Breast epithelium (tissue), 4 donors: ENCODE measurements around the gene SYCE3. TPM values are rescaled to one million over a fixed set of nuclear protein-coding genes. Genes with fewer than 3 reads are reported as not detected.

ENCODE experiments used
- DNase-seq, 2 donors: peaks; one replicate each; pipeline ENCODE4 v3.0.0-alpha.2; 2019; ENCODE audit warnings: low spot score in 2 of 2
- H3K27ac ChIP-seq, 2 donors: fragments of 200-600 bp; sonication (generic) in 1 of 2; one replicate each; pipeline ENCODE4 v1.5.1; 2016 to 2019; ENCODE audit warnings: mild to moderate bottlenecking in 1 of 2
- H3K27me3 ChIP-seq, 2 donors: fragments of 200-600 bp; sonication (generic) in 1 of 2; one replicate each; pipeline versions ENCODE4 v1.5.1 to v1.6.0; 2017 to 2019; ENCODE audit warnings: control low read depth in 1 of 2, mild to moderate bottlenecking in 1 of 2
- H3K36me3 ChIP-seq: fragments of 200-600 bp; one replicate; pipeline ENCODE4 v1.5.1; 2019
- H3K4me1 ChIP-seq, 2 donors: fragments of 200-600 bp; sonication (generic); one replicate each; pipeline ENCODE4 v1.5.1; 2016 to 2019; ENCODE audit warnings: control low read depth in 1 of 2
- H3K4me3 ChIP-seq, 3 donors: fragments of 200-600 bp; sonication (generic); 1 replicate in 2 of 3; 2 replicates in 1 of 3; pipeline ENCODE4 v1.5.1; 2016 to 2019; ENCODE audit warnings: mild to moderate bottlenecking in 3 of 3, moderate library complexity in 2 of 3
- H3K9me3 ChIP-seq, 2 donors: fragments of 200-600 bp; sonication (generic) in 1 of 2; one replicate each; pipeline ENCODE4 v1.5.1; 2016 to 2019; ENCODE audit warnings: control low read depth in 1 of 2
- CTCF ChIP-seq, 3 donors: fragments of 450-650 bp; IDR thresholded peaks; one replicate each; pipeline ENCODE4 v1.5.1; 2016 to 2017; ENCODE audit warnings: antibody characterized with exemption in 3 of 3, mild to moderate bottlenecking in 3 of 3, moderate library complexity in 3 of 3
- POLR2A ChIP-seq: fragments of 450-650 bp; IDR thresholded peaks from one replicate; pipeline ENCODE4 v1.6.1; 2016; ENCODE audit warnings: antibody characterized with exemption, mild to moderate bottlenecking, moderate library complexity
- POLR2AphosphoS5 ChIP-seq, 3 donors: sonication (generic); formaldehyde crosslinking; IDR thresholded peaks; one replicate each; pipeline ENCODE4 v1.6.1; 2017; ENCODE audit warnings: antibody characterized with exemption in 3 of 3
- intact Hi-C: fragments of 100-400 bp; cut with DNase I; formaldehyde crosslinking; loops from one replicate; pipeline ENCODE4 v1.15.1; 2023; ENCODE audit warnings: low total_unique reads
- total RNA-seq, 3 donors: library from RNA; depleted of rRNA; stranded (reverse); fragments of >200 nt; gene quantifications; one replicate each; pipeline ENCODE4 v1.1.0, GENCODE V29; 2016

SYCE3 gene
- total RNA-seq, 3 donors from 2014 or later, result not detected

- TF ChIP-seq POLR2AphosphoS5 (IDR thresholded peaks at IDR 0.05) (peak; percentile 17 to 92 (median 80)), POLR2A (peak; percentile 93), CTCF (IDR thresholded peaks at IDR 0.05) (no peak)
- Histone ChIP-seq H3K36me3 (no peaks in the 10 kb centered on the region), H3K9me3 (no peaks in the 10 kb centered on the region), H3K4me3 (peak overlapping the region; percentile 68 to 84 (median 68)), H3K27me3 (no peaks in the 10 kb centered on the region), H3K27ac (peak overlapping the region; percentile 98 to 99), H3K4me1 (peaks cover 0 to 4% of the 10 kb centered on the region in 2 donors)
- intact Hi-C loops, result loop anchor here (1.0 kb wide), 1 partner anchor 23 kb away; the partner anchor contains the start of gene NCAPH2
- DNase-seq, result peak; percentile 85 to 90
Observed at GRCh38 chr22:50530877-50531545, 31.7 kb downstream of the SYCE3 start.

GRCh38 chr22:50530580-50530876 is 32.2 kb downstream of the SYCE3 start:
- Histone ChIP-seq H3K4me3 (peak overlapping the region; percentile 68 to 84 (median 68)), H3K9me3 (no peaks in the 10 kb centered on the region), H3K27ac (peak overlapping the region; percentile 98 to 99), H3K36me3 (no peaks in the 10 kb centered on the region), H3K4me1 (peaks cover 0 to 4% of the 10 kb centered on the region in 2 donors), H3K27me3 (no peaks in the 10 kb centered on the region)
- intact Hi-C loops, result loop anchor here (1.0 kb wide), 1 partner anchor 22 kb away; the partner anchor contains the start of gene NCAPH2
- DNase-seq, result no peak
- TF ChIP-seq POLR2A (no peak), CTCF (IDR thresholded peaks at IDR 0.05) (no peak)

- intact Hi-C loops, result loop anchor here (1.0 to 5.0 kb wide), 2 partner anchors 22 to 52 kb away; partner anchors contain the start of genes CHKB and NCAPH2
- peak; percentile 77 to 84 for DNase-seq
Observed at GRCh38 chr22:50529897-50530579, 32.7 kb downstream of the SYCE3 start, which contains the start of gene TYMP. Gene TYMP, minus strand, starts transcription at chr22:50530012. Its CDS starts 303 bp downstream, at chr22:50529709.

GRCh38 chr22:50529416-50529896 is 33.3 kb downstream of the SYCE3 start:
- intact Hi-C loops, result loop anchor here (5.0 kb wide), 1 partner anchor 53 kb away; the partner anchor contains the start of gene CHKB

More at GRCh38 chr22:50529897-50530579, 32.7 kb downstream of the SYCE3 start, which contains the start of gene TYMP:
- no peaks in the 10 kb centered on the region for H3K27me3 ChIP-seq
- no peaks in the 10 kb centered on the region for H3K9me3 ChIP-seq
- peak within 1 kb of the TSS; percentile 98 to 99 for H3K27ac ChIP-seq
- H3K4me1 ChIP-seq, result peaks cover 0 to 4% of the 10 kb centered on the region in 2 donors
- TF ChIP-seq CTCF (IDR thresholded peaks at IDR 0.05), result peak in 1 of 3 donors; percentile 12
- peak; percentile 60 for TF ChIP-seq POLR2A
- TF ChIP-seq POLR2AphosphoS5 (IDR thresholded peaks at IDR 0.05), result peak; percentile 52 to 94 (median 76)
- H3K36me3 ChIP-seq, result no peaks in the 10 kb centered on the region
- peak within 1 kb of the TSS; percentile 68 to 84 (median 68) for H3K4me3 ChIP-seq

More at GRCh38 chr22:50529416-50529896, 33.3 kb downstream of the SYCE3 start:
- no peak for DNase-seq
- Histone ChIP-seq H3K27ac (peak overlapping the region; percentile 98 to 99), H3K36me3 (no peaks in the 10 kb centered on the region), H3K4me1 (peaks cover 5 to 7% of the 10 kb centered on the region in 2 donors), H3K27me3 (no peaks in the 10 kb centered on the region), H3K4me3 (peak overlapping the region; percentile 68 to 84 (median 68)), H3K9me3 (no peaks in the 10 kb centered on the region)
- TF ChIP-seq POLR2AphosphoS5 (IDR thresholded peaks at IDR 0.05), result peak in 1 of 3 donors; percentile 8
- TF ChIP-seq CTCF (IDR thresholded peaks at IDR 0.05), result no peak
- TF ChIP-seq POLR2A, result no peak
